Ascending aorta (tissue), 2 donors: ENCODE data around the gene SLAMF8. TPM values are rescaled to one million over a fixed set of nuclear protein-coding genes. Genes with fewer than 3 reads are reported as not detected.

Experiments
- DNase-seq, 2 donors: peaks; one replicate each; pipeline ENCODE4 v3.0.0-alpha.2; 2019; ENCODE audit warnings: low spot score in 2 of 2
- H3K27ac ChIP-seq, 2 donors: fragments of 200-600 bp; sonication (generic); one replicate each; pipeline ENCODE4 v1.5.1; 2016 to 2017; ENCODE audit warnings: mild to moderate bottlenecking in 1 of 2
- H3K27me3 ChIP-seq: fragments of 200-600 bp; sonication (generic); one replicate; pipeline ENCODE4 v1.5.1; 2017
- H3K36me3 ChIP-seq, 2 donors: fragments of 200-600 bp; sonication (generic); one replicate each; pipeline ENCODE4 v1.5.1; 2016
- H3K4me1 ChIP-seq, 2 donors: fragments of 200-600 bp; sonication (generic); one replicate each; pipeline ENCODE4 v1.5.1; 2016 to 2017; ENCODE audit warnings: mild to moderate bottlenecking in 1 of 2
- H3K4me3 ChIP-seq, 2 donors: fragments of 200-600 bp; sonication (generic); one replicate each; pipeline ENCODE4 v1.5.1; 2016 to 2017; ENCODE audit warnings: mild to moderate bottlenecking in 1 of 2
- H3K9me3 ChIP-seq, 2 donors: fragments of 200-600 bp; sonication (generic); one replicate each; pipeline ENCODE4 v1.5.1; 2016
- CTCF ChIP-seq, 3 experiments: fragments of 200-600 bp in 2 of 3; fragments of 450-650 bp in 1 of 3; sonication (generic) in 2 of 3; IDR thresholded peaks; one replicate each; pipeline ENCODE4 v1.5.1; 2016 to 2019; ENCODE audit warnings: antibody characterized with exemption in 3 of 3, mild to moderate bottlenecking in 1 of 3, moderate library complexity in 1 of 3
- intact Hi-C: fragments of 100-400 bp; cut with DNase I; formaldehyde crosslinking; loops from one replicate; pipeline ENCODE4 v1.15.1; 2023
- total RNA-seq: library from RNA; depleted of rRNA; stranded (reverse); fragments of >200 nt; gene quantifications from one replicate; pipeline ENCODE4 v1.1.0, GENCODE V29; 2016

Gene SLAMF8
- total RNA-seq, 1 donor from 2014 or later: 6.7 TPM

- no peak overlapping the region for H3K4me3 ChIP-seq
- intact Hi-C loops: no loop called here
- DNase-seq: no peak
- H3K36me3 ChIP-seq: no peaks in the 10 kb centered on the region
- H3K9me3 ChIP-seq: no peaks in the 10 kb centered on the region
- no peak overlapping the region for H3K27ac ChIP-seq
- TF ChIP-seq CTCF (IDR thresholded peaks at IDR 0.05): no peak
- no peaks in the 10 kb centered on the region for H3K4me1 ChIP-seq
- no peaks in the 10 kb centered on the region for H3K27me3 ChIP-seq
Observed at GRCh38 chr1:159841749-159842148, 15.1 kb downstream of the SLAMF8 start.

GRCh38 chr1:159843459-159843858 is 16.8 kb downstream of the SLAMF8 start:
- intact Hi-C loops: no loop called here
- no peak overlapping the region for H3K4me3 ChIP-seq
- no peaks in the 10 kb centered on the region for H3K4me1 ChIP-seq

DNA sequence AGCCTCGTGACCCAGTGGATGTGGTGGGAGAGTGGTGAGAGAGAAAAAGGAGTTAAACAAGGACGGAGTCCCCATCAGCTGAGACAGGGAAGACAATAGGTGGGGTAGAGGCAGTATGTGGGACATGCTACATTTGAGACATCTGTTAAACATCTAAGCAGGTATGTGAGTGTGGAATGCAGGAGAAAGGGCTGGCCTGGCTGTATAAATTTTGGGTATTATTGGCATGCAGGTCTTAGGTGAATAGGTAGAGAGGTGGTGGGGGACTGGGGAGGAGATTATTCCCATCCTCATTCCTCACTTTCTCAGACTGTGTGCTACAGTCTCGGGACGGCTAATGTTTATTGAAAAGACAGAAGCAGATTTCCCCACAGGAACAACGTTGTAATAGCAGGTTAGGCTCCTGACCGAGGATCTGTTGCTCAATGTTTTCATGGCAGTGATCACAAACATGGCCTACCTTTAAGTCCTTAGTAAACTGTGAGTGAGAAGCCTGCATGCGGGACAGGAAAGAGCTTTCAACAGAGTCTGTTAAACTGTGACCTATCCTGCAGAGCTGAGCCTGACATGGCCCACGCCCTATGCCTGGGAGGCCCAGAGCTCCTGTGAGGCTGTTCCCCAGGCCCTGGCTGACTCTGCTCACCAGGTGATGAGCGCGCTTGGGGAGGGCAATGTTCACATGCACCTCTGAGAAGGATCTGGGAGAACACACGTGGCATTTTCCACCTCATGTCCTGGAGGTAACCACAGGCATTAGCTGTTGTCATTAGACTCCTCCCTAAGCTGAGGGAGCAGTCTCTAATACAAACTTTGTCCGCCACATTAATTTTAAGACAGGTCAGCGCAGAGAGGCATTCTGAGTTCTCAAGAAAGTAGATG is 19.3 kb downstream of the SLAMF8 start:
- no peaks in the 10 kb centered on the region for H3K27me3 ChIP-seq
- H3K36me3 ChIP-seq: no peaks in the 10 kb centered on the region
- intact Hi-C loops: no loop called here
- DNase-seq: no peak
- no peak for TF ChIP-seq CTCF (IDR thresholded peaks at IDR 0.05)
- no peaks in the 10 kb centered on the region for H3K9me3 ChIP-seq
- H3K27ac ChIP-seq: no peak overlapping the region
- no peaks in the 10 kb centered on the region for H3K4me1 ChIP-seq
- H3K4me3 ChIP-seq: no peak overlapping the region

More at GRCh38 chr1:159843459-159843858, 16.8 kb downstream of the SLAMF8 start:
- TF ChIP-seq CTCF (IDR thresholded peaks at IDR 0.05): no peak
- no peak overlapping the region for H3K27ac ChIP-seq
- H3K36me3 ChIP-seq: no peaks in the 10 kb centered on the region
- H3K27me3 ChIP-seq: no peaks in the 10 kb centered on the region
- DNase-seq: no peak
- H3K9me3 ChIP-seq: no peaks in the 10 kb centered on the region

DNA sequence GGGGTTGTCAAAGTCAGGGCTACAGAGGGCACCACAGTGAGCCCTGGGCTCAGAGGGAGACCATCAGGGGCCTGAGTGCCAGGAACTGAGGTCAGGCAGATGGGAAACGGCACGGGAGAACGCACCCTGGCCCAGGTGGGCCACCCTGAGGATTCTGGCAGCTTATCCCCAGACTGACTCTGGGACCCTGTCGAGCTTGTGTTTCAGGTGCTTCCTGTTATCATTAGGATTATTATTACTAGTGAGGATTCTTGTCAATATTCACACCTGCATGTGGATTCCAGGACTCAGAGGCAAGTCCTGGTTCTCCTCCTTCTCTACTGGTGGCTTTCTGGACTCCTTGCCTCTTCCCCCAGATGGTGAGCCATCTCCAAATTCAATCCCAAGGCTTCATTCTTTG is 20.6 kb downstream of the SLAMF8 start:
- no peaks in the 10 kb centered on the region for H3K4me1 ChIP-seq
- no peak for DNase-seq
- H3K27me3 ChIP-seq: no peaks in the 10 kb centered on the region
- H3K4me3 ChIP-seq: no peak overlapping the region
- no peak overlapping the region for H3K27ac ChIP-seq
- intact Hi-C loops: no loop called here
- H3K9me3 ChIP-seq: no peaks in the 10 kb centered on the region
- no peak for TF ChIP-seq CTCF (IDR thresholded peaks at IDR 0.05)
- no peaks in the 10 kb centered on the region for H3K36me3 ChIP-seq

DNA sequence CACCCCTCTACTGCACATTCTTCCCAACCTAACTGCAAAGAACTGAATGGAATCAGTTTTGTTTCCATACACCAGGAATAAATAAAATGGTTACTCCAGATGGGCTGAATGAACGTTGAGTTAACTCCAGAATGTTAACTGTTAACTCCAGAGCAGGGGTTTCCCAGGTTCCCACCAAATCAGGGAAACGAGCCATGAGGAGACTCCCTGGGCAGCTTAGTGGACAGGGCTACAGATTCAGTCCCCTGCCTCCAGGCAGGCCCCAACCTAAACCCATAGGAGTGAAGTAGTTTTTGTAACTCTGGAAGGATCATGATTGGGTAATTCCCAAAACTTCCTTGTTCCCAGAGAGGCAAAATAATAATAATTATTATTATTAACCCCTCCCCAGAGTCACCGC is 21.7 kb downstream of the SLAMF8 start:
- no peak for TF ChIP-seq CTCF (IDR thresholded peaks at IDR 0.05)
- H3K4me3 ChIP-seq: no peak overlapping the region
- DNase-seq: no peak
- H3K4me1 ChIP-seq: peaks cover 0 to 3% of the 10 kb centered on the region in 2 donors
- H3K27me3 ChIP-seq: no peaks in the 10 kb centered on the region
- intact Hi-C loops: no loop called here
- H3K27ac ChIP-seq: no peak overlapping the region
- no peaks in the 10 kb centered on the region for H3K9me3 ChIP-seq
- H3K36me3 ChIP-seq: no peaks in the 10 kb centered on the region
